ENCODE data around the gene FASN. TPM values are rescaled to one million over a fixed set of nuclear protein-coding genes. Genes with fewer than 3 reads are reported as not detected.
"Not testable (repeated sequence)": the region's sequence is repeated elsewhere in the genome, so short reads cannot be mapped to it uniquely, and the experiment has no call there.

The FASN gene
- polyA plus RNA-seq, 2 of the 4 experiments (the other 2 are of a cell fraction): 12.9 to 169 TPM

DNA sequence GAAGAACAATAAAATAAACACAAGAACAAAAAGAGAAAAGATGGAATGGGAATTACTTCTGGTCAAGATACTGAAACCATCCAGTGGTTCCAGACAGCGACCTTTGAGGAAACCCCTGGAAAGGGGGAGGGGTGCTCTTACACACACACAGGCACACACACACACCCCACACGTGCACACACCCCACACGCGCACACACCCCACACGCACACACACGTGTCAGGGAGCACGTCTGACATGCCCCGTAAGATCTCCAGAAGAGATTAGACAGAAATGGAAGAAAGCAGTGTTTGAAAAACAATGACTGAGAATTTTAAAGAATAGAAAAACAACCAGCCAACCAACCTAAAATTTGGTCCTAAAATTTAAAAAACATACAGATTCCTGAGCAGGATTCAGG lies 45.3 kb upstream of the FASN start:
- Histone ChIP-seq H3K4me3 (no peak overlapping the region), H3K4me2 (no peak overlapping the region), H3K9me3 (no peaks in the 10 kb centered on the region), H3K27ac (no peak overlapping the region), H3K4me1 (no peaks in the 10 kb centered on the region)
- ATAC-seq: no peak
- DNase-seq (ENCODE audit: low read depth in 1 of 2, low spot score in 1 of 2): no peak
- CTCF ChIA-PET: interaction anchor here (0.6 to 5.9 kb wide), 4 partner anchors 12 to 536 kb away, joined by 3 to 51 read pairs (median 4); no protein-coding TSS in a partner anchor
- FAIRE-seq: no peak
- TF ChIP-seq NPAS2 (CRISPR knock-in tag; IDR thresholded peaks at IDR 0.05; ENCODE audit: borderline replicate concordance) (no peak), POLR2AphosphoS2 (conservative IDR thresholded peaks at IDR 0.05; ENCODE audit: low read length) (no peak), FOSL2 (IDR thresholded peaks at IDR 0.05) (no peak), FOSL2 (CRISPR knock-in tag; IDR thresholded peaks at IDR 0.05) (no peak), RARB (CRISPR knock-in tag; IDR thresholded peaks at IDR 0.05) (no peak), RAD21 (conservative IDR thresholded peaks at IDR 0.05 in 1 of 2, IDR thresholded peaks at IDR 0.05 in 1 of 2) (no peak), RFX5 (IDR thresholded peaks at IDR 0.05) (no peak), HEYL (CRISPR knock-in tag; IDR thresholded peaks at IDR 0.05) (no peak), EHF (CRISPR knock-in tag; IDR thresholded peaks at IDR 0.05) (no peak), CBX2 (IDR thresholded peaks at IDR 0.05; ENCODE audit: borderline replicate concordance, low read depth) (no peak), HOXA7 (CRISPR knock-in tag; IDR thresholded peaks at IDR 0.05) (no peak), FOSB (CRISPR knock-in tag; IDR thresholded peaks at IDR 0.05) (no peak), HOXB13 (CRISPR knock-in tag; IDR thresholded peaks at IDR 0.05; ENCODE audit: low read depth) (no peak), HDAC2 (IDR thresholded peaks at IDR 0.05) (no peak), KDM1A (IDR thresholded peaks at IDR 0.05; ENCODE audit: low read depth) (no peak), PHF8 (IDR thresholded peaks at IDR 0.05; ENCODE audit: borderline replicate concordance, low read depth) (no peak), CHD4 (IDR thresholded peaks at IDR 0.05; ENCODE audit: borderline replicate concordance) (no peak)
- TF ChIP-seq, protein P1, sequence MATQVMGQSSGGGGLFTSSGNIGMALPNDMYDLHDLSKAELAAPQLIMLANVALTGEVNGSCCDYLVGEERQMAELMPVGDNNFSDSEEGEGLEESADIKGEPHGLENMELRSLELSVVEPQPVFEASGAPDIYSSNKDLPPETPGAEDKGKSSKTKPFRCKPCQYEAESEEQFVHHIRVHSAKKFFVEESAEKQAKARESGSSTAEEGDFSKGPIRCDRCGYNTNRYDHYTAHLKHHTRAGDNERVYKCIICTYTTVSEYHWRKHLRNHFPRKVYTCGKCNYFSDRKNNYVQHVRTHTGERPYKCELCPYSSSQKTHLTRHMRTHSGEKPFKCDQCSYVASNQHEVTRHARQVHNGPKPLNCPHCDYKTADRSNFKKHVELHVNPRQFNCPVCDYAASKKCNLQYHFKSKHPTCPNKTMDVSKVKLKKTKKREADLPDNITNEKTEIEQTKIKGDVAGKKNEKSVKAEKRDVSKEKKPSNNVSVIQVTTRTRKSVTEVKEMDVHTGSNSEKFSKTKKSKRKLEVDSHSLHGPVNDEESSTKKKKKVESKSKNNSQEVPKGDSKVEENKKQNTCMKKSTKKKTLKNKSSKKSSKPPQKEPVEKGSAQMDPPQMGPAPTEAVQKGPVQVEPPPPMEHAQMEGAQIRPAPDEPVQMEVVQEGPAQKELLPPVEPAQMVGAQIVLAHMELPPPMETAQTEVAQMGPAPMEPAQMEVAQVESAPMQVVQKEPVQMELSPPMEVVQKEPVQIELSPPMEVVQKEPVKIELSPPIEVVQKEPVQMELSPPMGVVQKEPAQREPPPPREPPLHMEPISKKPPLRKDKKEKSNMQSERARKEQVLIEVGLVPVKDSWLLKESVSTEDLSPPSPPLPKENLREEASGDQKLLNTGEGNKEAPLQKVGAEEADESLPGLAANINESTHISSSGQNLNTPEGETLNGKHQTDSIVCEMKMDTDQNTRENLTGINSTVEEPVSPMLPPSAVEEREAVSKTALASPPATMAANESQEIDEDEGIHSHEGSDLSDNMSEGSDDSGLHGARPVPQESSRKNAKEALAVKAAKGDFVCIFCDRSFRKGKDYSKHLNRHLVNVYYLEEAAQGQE (IDR thresholded peaks at IDR 0.05): no peak
- TF ChIP-seq, protein P2, sequence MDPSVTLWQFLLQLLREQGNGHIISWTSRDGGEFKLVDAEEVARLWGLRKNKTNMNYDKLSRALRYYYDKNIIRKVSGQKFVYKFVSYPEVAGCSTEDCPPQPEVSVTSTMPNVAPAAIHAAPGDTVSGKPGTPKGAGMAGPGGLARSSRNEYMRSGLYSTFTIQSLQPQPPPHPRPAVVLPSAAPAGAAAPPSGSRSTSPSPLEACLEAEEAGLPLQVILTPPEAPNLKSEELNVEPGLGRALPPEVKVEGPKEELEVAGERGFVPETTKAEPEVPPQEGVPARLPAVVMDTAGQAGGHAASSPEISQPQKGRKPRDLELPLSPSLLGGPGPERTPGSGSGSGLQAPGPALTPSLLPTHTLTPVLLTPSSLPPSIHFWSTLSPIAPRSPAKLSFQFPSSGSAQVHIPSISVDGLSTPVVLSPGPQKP (IDR thresholded peaks at IDR 0.05; ENCODE audit: low read depth, low read length): no peak
- POLR2A ChIA-PET: no interaction called here
- 90% methylated on average over 8 of the region's 8 CpGs for WGBS (ENCODE audit: missing lambda C conversion rate)

DNA sequence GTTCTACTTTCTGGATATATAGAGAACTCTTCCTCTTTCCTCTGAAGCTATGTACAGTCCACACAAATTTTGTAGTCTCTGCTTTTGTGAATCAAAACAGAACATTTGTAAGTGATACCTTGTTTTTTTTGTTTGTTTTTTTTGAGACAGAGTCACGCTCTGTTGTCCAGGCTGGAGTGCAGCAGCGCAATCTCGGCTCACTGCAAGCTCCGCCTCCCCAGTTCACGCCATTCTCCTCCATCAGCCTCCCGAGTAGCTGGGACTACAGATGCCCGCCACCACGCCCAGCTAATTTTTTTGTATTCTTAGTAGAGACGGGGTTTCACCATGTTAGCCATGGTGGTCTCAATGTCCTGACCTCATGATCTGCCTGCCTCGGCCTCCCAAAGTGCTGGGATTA lies 41.9 kb upstream of the FASN start:
- ATAC-seq; H3K4me1 ChIP-seq; DNase-seq (ENCODE audit: low read depth in 1 of 2, low spot score in 1 of 2); H3K4me3 ChIP-seq; POLR2A ChIA-PET; H3K9me3 ChIP-seq; H3K27ac ChIP-seq; H3K4me2 ChIP-seq; FAIRE-seq: not testable (repeated sequence)
- CTCF ChIA-PET: interaction anchor here (1.2 kb wide), 1 partner anchor 18 kb away, joined by 3 read pairs; no protein-coding TSS in a partner anchor
- WGBS (ENCODE audit: missing lambda C conversion rate): 83% methylated on average over 10 of the region's 10 CpGs

DNA sequence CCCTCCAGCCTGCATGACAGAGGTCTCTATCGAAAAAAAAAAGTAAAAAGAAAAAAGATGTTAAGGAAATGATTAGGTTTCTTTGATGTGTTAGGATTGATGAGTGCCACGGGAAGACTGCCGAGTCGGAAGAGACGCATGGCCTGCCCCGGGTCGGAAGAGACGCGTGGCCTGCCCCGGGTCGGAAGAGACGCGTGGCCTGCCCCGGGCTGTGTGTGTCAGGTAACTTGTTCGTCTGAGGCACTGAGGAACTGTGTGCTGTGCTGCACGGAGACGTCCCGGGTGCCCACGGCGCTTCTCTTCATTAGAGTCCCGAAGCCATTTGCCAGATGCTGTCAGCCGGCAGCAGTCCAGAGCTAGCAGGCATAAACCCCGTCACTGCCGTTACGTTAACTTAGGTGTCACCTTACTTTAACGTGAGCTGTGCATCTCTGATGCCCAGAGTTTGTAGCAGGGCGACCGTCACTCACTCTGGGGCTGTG lies 40.5 kb upstream of the FASN start:
- H3K9me3 ChIP-seq: no peaks in the 10 kb centered on the region
- no peak; a peak in 1 of 6 replicates for ATAC-seq
- DNase-seq (ENCODE audit: low read depth in 1 of 2, low spot score in 1 of 2): no peak
- no peak overlapping the region for H3K27ac ChIP-seq
- ChIA-PET CTCF (interaction anchor here (0.7 kb wide), 1 partner anchor 382 kb away, joined by 3 read pairs; no protein-coding TSS in a partner anchor), POLR2A (no interaction called here)
- FAIRE-seq: no peak
- TF ChIP-seq HOXB13 (CRISPR knock-in tag; IDR thresholded peaks at IDR 0.05; ENCODE audit: low read depth) (no peak), MAFK (IDR thresholded peaks at IDR 0.05; ENCODE audit: partially characterized antibody) (no peak), GATA3 (IDR thresholded peaks at IDR 0.05; ENCODE audit: borderline replicate concordance) (no peak), RFX5 (IDR thresholded peaks at IDR 0.05) (no peak), CBX2 (IDR thresholded peaks at IDR 0.05; ENCODE audit: borderline replicate concordance, low read depth) (no peak), POLR2AphosphoS2 (conservative IDR thresholded peaks at IDR 0.05; ENCODE audit: low read length) (no peak), PHF8 (IDR thresholded peaks at IDR 0.05; ENCODE audit: borderline replicate concordance, low read depth) (no peak), JUN (IDR thresholded peaks at IDR 0.05) (no peak), TFCP2L1 (CRISPR knock-in tag; IDR thresholded peaks at IDR 0.05) (no peak)
- TF ChIP-seq, protein P3, sequence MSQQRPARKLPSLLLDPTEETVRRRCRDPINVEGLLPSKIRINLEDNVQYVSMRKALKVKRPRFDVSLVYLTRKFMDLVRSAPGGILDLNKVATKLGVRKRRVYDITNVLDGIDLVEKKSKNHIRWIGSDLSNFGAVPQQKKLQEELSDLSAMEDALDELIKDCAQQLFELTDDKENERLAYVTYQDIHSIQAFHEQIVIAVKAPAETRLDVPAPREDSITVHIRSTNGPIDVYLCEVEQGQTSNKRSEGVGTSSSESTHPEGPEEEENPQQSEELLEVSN (IDR thresholded peaks at IDR 0.05; ENCODE audit: borderline replicate concordance, low read depth): no peak
- TF ChIP-seq, protein P4, sequence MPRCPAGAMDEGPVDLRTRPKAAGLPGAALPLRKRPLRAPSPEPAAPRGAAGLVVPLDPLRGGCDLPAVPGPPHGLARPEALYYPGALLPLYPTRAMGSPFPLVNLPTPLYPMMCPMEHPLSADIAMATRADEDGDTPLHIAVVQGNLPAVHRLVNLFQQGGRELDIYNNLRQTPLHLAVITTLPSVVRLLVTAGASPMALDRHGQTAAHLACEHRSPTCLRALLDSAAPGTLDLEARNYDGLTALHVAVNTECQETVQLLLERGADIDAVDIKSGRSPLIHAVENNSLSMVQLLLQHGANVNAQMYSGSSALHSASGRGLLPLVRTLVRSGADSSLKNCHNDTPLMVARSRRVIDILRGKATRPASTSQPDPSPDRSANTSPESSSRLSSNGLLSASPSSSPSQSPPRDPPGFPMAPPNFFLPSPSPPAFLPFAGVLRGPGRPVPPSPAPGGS (IDR thresholded peaks at IDR 0.05): no peak
- 91% methylated on average over 28 of the region's 28 CpGs for WGBS (ENCODE audit: missing lambda C conversion rate)
- H3K4me1 ChIP-seq: peaks cover 5% of the 10 kb centered on the region; the same call in 2 of the 3 replicates
- no peak overlapping the region for H3K4me3 ChIP-seq
- no peak overlapping the region for H3K4me2 ChIP-seq

Data from A549 (cell line).